H54 (cell line): Measurements from ENCODE around the gene PCDHA8.

Source experiments
- DNase-seq: peaks from one replicate; pipeline ENCODE4 v3.0.0; 2011; ENCODE audit warnings: low spot score, mixed read lengths; ENCODE audit not compliant: insufficient read length
- FAIRE-seq: peaks from 3 replicates; lab custom pipeline; 2011; peaks lifted over from hg19 to GRCh38; lab: Jason Lieb, UNC
- POLR2A ChIP-seq: IDR thresholded peaks from 2 replicates; pipeline ENCODE4 v1.6.1; 2011; ENCODE audit warnings: low read depth, mild to moderate bottlenecking, low read length

Gene PCDHA8

DNA sequence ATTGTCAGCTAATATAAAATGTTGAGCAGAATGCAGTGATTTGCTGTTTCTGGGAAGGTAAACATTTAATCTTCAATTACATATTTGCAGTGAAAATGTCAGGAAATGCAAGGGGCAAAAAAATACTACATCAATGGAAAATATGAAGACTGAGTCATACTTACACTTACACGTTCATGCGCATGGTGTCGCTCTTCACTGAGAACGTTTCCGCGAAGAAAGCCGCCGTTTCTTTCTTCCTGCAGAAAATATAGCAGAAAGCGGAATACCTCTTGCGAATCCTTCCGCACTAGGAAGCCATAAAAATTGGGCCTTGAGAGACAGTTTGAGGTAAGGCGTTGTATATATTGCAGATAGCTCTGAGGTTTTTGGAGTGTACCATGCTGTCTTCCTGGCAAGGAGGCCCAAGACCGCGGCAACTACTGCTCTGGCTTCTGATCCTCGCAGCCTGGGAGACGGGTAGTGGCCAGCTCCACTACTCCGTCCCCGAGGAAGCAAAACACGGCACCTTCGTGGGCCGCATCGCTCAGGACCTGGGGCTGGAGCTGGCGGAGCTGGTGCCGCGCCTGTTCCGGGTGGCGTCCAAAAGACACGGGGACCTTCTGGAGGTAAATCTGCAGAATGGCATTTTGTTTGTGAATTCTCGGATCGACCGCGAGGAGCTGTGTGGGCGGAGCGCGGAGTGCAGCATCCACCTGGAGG lies 41.1 kb downstream of the PCDHA8 start, which contains the start of gene PCDHA13:
TSS of gene PCDHA13 (plus strand) at position 236 of the 702 bp plus-strand sequence. CDS start at position 381, 145 bp downstream.
- DNase-seq (no peak), FAIRE-seq (no peak)
- TF ChIP-seq POLR2A, result no peak

DNA sequence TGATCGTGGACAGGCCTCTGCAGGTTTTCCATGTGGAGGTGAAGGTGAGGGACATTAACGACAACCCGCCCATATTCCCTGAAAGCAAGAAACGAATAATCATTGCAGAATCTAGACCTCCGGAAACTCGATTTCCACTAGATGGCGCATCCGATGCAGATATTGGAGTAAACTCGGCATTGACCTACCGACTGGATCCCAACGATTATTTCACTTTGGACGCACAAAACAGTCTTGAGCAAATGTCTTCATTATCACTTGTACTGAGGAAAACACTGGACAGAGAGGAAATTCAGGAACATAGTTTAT lies 41.6 kb downstream of the PCDHA8 start:
- FAIRE-seq (peak; percentile 6), DNase-seq (no peak)
- no peak for TF ChIP-seq POLR2A

DNA sequence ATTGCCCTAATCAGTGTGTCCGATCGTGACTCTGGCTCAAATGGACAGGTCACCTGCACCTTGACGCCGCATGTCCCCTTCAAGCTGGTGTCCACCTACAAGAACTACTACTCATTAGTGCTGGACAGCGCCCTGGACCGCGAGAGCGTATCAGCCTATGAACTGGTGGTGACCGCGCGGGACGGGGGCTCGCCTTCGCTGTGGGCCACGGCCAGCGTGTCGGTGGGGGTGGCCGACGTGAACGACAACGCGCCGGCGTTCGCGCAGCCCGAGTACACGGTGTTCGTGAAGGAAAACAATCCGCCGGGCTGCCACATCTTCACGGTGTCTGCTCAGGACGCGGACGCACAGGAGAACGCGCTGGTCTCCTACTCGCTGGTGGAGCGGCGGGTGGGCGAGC lies 42.4 kb downstream of the PCDHA8 start:
- TF ChIP-seq POLR2A, result no peak
- FAIRE-seq (no peak), DNase-seq (no peak)

DNA sequence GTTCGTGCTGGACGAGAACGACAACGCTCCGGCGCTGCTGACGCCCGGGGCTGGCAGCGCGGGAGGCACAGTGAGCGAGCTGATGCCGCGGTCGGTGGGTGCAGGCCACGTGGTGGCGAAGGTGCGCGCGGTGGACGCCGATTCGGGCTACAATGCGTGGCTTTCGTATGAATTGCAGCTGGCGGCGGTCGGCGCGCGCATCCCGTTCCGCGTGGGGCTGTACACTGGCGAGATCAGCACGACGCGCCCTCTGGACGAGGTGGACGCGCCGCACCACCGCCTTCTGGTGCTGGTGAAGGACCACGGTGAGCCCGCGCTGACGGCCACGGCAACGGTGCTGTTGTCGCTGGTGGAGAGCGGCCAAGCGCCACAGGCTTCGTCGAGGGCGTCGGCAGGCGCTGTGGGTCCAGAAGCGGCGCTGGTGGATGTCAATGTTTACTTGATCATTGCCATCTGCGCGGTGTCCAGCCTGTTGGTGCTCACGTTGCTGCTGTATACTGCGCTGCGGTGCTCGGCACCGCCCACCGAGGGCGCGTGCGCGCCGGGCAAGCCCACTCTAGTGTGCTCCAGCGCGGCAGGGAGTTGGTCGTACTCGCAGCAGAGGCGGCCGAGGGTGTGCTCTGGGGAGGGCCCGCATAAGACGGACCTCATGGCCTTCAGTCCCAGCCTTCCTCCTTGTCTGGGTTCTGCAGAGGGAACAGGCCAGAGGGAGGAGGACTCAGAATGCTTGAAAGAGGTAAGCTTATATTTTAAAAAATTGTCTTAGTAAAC lies 43.1 kb downstream of the PCDHA8 start:
- FAIRE-seq (no peak), DNase-seq (no peak)
- no peak for TF ChIP-seq POLR2A
